GM12874 (cell line): ENCODE measurements around the gene PMEPA1.

ENCODE experiments used
- CTCF ChIP-seq: IDR thresholded peaks from 2 replicates; pipeline ENCODE4 v1.5.1; 2011; ENCODE audit warnings: low read depth, mild to moderate bottlenecking, control low read depth, low read length, moderate library complexity; ENCODE audit not compliant: insufficient read depth

The PMEPA1 gene

GRCh38 chr20:57714409-57715267 lies 4.8 kb upstream of the PMEPA1 start:
- no peak for TF ChIP-seq CTCF

- no peak for TF ChIP-seq CTCF
These were observed 4.1 kb upstream of the PMEPA1 start for GRCh38 chr20:57713951-57714350.

DNA sequence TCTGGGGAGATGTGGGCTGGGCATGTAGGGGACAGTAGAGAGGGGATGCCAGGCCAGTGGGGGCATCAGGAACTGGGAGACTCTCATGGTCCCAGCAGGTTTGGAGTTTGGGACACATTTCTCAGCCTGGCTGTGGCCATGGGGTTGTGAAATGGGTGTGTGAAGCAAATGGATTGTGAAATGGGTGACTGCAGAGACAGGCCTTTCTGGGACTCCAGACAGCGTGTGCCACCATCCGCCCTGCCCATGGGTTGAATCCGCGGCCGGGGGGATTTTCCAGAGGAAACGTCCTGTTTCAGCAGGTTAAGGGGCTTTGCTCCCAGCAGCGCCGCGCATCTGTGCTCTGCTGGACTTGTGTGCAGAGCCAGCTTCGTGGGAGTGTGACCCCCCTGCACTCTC lies 3.7 kb upstream of the PMEPA1 start:
- no peak for TF ChIP-seq CTCF

- no peak for TF ChIP-seq CTCF
These were observed 3.2 kb upstream of the PMEPA1 start for GRCh38 chr20:57712851-57713504.

DNA sequence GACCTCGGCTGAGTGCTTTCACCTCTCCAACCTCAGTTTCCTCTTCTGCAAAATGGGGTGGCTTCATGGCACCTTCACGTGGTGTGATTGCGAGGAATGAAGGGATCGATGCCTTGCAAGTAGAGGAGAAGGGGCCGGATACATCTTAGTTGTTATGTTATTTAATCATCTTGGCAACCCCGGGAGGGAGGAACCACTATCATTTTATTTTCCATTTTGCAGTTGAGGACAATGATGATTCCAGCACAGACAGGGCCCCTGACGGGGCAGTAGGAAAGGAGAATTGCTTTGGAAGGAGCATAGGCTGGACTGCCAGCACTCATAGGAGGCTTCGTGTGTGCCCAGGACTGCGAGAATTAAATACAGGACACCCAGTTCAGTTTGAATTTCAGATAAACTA lies 2.5 kb upstream of the PMEPA1 start:
- no peak for TF ChIP-seq CTCF

- TF ChIP-seq CTCF, result no peak
These were observed 2.0 kb upstream of the PMEPA1 start for GRCh38 chr20:57711826-57712225.

DNA sequence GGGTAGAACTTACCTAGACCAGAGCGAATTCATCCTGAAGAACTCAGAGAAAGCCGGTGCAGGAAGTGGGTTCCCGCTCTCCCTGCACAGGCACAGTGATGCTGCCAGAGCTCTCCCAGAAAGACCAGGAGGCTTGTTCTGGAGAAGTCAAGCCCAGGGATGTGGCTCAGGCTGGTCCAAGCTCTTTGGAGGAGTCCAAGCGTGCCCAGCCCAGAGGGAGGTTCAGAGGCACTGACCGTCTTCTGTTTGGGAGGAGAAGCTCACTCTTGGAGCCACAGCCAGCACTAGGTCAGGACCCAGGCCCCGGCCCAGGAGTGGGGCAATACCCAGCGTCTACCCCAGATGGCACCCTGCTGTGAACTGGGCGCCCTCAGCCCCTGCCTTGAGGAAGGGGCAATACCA lies 1.5 kb upstream of the PMEPA1 start:
- TF ChIP-seq CTCF, result no peak
